ENCODE data around the gene HNRNPA1.
A peak's percentile ranks its signal among the peaks of the same experiment; 100 is the strongest.
"Not testable (repeated sequence)": the region's sequence is repeated elsewhere in the genome, so short reads cannot be mapped to it uniquely, and the experiment has no call there.

The HNRNPA1 gene

DNA sequence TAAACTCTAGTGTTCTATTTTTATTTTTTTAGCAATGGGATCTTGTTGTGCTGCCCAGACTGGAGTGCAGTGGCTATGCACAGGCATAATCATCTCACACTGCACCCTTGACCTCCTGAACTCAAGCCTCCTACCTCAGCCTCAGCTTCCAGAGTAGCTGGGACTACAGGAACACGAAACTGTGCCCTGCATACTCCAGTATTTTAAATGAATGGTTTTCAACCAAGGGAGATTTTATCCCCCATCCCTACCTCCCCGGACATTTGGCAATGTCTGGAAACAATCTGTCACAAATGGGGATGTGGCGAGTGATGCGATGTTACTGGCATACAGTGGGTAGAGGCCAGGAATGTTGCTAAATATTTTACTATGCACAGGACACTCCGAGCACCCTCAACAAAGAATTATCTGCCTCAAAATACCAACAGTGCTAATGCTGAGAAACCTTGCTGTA is 2.7 kb upstream of the HNRNPA1 start:
- no peak for DNase-seq

DNA sequence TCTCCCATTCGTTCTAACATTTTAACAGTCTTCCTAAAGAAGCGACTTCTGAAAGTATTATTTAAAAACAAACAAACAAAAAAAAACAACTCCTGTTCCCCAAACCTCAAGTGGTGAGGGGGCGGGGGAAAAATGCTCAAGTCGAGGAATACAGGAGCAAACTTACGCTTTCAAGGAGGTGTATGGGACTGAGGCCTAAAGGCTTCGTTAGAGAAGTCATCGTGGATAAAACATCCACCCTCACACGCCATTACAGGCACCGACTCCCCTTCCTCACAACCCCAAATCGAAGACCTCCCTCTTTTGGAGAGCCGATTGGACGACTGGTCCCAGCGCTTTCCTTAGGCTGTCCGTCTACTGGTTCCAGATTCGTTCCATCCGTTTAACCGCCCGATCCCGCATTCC is 1.3 kb upstream of the HNRNPA1 start:
- no peak for DNase-seq

DNA sequence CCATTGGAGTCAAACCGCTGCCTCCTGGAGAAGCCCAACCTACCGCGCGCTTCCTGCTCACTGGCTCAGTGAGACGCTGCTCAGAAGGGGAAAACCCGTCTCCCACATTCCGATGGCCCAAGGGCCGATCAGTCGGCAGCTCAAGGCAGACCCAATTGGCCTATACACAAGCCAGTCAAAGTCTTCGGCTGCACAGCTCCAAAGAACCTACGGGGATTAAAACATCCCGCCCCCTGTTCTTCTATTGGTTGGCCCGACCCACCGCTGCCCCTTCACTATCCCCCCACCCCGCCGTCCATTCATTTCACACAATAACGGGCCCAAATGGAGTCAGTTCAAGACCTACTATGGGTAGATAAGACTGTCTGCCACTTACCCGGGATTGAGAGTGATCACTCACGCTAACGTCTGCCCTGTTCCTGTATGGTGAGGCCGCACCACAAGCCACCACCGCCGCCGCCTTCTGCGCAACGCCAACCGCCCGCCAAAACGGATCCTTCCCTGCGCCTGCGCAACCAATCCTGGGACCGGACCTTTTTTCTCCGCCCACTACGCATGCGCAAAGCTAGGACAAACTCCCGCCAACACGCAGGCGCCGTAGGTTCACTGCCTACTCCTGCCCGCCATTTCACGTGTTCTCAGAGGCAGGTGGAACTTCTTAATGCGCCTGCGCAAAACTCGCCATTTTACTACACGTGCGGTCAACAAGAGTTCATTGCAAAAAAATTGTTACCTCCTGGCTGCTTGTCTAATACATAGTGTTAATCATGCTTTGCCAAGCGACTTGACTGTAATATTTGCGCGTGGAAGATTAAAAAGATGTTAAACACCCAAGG is 676 bp upstream of the HNRNPA1 start, which contains the start of gene CBX5:
TSS of gene CBX5 (minus strand) at position 491 of the 836 bp plus-strand sequence. CDS start 22,472 bp downstream, outside the sequence.
- peak; percentile 99 for DNase-seq

DNA sequence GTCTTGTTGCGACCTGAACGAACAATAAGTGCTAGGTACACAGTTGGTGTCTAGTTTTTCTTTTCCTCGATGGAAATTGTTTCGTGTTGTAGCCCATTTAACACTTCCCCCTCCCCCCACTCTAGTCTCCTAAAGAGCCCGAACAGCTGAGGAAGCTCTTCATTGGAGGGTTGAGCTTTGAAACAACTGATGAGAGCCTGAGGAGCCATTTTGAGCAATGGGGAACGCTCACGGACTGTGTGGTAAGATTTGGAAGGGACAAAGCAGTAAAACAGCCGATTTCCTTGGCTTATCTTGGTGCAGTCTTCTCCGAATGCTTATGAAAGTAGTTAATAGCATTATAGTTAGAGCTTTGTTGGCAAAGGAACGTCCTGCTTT is 724 bp downstream of the HNRNPA1 start:
- not testable (repeated sequence) for DNase-seq

DNA sequence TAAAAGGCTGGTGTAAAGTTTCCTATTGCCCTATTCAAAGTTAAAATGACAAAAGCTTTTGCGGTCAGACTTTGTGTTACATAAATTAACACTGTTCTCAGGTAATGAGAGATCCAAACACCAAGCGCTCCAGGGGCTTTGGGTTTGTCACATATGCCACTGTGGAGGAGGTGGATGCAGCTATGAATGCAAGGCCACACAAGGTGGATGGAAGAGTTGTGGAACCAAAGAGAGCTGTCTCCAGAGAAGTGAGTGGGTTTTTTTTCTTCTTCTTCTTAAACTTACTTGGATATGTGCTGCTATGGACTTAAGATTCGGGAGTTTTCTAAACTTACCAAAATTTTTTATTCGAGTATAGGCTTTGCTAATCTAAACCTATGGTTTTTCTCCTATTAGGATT is 1.2 kb downstream of the HNRNPA1 start:
- DNase-seq, result not testable (repeated sequence)

DNA sequence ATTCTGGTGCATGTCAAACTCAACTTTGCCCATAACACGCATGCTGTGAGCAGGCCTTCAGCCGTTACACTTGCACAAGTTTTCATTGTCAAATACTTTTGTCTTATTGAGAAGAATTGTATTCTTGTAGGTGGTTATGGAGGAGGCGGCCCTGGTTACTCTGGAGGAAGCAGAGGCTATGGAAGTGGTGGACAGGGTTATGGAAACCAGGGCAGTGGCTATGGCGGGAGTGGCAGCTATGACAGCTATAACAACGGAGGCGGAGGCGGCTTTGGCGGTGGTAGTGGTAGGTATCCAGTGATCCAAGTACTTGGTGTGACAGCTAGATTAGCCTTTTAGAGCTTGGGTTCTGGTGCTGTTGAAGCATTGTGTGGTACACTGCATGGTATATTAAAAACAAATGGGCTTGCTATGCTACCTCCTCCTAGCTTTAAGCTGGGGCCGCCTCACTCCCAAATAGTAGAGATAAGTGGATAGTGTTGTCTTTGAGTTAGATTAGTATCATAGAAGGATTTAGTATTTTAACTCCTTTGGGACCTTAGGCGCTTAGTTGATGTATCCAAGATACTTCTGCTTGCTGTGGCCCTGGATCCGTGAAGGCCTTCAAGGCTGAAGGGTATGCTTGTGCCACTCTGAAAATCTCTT is 2.5 kb downstream of the HNRNPA1 start:
- DNase-seq, result no peak

DNA sequence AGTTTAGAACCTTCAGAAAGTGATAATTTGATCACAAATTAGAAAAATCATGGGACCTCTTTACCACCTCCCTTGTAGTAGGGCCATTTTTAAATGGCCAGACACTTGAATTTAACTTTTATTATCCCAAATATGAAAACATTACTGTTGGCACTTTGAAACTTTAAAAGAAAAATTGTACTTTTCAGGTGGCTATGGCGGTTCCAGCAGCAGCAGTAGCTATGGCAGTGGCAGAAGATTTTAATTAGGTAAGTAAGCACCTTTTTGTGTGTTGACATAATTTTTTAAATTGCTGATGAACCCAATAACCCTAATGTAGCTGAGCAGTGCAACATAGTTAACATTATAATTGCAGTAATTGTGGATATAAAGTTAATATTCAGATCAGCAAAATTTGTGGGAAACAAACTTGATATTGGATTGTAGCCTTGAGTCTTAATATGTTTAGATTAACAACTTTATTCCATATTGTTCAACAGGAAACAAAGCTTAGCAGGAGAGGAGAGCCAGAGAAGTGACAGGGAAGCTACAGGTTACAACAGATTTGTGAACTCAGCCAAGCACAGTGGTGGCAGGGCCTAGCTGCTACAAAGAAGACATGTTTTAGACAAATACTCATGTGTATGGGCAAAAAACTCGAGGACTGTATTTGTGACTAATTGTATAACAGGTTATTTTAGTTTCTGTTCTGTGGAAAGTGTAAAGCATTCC is 3.7 kb downstream of the HNRNPA1 start:
- DNase-seq, result not testable (repeated sequence)

DNA sequence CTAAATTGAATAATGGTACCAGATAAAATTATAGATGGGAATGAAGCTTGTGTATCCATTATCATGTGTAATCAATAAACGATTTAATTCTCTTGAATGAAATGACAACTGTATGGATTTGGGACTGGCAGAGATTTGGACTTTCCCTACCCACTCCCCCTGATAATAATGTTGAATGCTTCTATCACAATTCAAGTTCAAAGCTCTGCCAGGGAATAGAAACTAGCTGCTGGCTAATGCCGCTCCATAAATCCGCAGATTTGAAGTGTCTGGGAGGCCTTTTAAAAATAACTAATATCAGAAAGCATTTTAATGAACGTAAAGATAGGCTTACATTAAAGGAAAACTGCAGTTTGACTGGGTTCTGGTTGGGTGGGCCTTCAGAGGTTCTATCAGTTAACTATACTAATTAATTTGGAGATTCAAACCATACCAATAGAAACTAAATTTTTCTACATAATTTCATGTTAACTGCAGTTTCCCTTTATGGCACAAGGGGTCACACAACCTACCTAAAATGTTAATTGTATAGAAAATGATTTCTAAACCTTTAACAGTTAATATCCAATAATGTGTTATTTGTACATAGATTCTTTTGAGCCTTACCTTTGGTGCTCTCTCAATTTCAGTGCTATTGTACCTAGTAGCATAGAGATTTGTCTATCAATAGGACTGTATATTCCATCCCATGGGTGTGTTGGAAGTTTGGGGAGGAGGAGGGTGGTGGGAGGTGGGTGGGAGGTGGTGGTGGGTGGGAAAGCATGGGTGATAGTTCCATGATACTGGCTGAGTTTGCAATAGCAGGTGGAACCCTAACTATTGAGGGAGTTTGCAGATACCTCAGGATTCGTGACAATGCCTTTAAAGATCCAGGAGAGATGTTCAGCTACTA is 4.9 kb downstream of the HNRNPA1 start:
- DNase-seq, result no peak

DNA sequence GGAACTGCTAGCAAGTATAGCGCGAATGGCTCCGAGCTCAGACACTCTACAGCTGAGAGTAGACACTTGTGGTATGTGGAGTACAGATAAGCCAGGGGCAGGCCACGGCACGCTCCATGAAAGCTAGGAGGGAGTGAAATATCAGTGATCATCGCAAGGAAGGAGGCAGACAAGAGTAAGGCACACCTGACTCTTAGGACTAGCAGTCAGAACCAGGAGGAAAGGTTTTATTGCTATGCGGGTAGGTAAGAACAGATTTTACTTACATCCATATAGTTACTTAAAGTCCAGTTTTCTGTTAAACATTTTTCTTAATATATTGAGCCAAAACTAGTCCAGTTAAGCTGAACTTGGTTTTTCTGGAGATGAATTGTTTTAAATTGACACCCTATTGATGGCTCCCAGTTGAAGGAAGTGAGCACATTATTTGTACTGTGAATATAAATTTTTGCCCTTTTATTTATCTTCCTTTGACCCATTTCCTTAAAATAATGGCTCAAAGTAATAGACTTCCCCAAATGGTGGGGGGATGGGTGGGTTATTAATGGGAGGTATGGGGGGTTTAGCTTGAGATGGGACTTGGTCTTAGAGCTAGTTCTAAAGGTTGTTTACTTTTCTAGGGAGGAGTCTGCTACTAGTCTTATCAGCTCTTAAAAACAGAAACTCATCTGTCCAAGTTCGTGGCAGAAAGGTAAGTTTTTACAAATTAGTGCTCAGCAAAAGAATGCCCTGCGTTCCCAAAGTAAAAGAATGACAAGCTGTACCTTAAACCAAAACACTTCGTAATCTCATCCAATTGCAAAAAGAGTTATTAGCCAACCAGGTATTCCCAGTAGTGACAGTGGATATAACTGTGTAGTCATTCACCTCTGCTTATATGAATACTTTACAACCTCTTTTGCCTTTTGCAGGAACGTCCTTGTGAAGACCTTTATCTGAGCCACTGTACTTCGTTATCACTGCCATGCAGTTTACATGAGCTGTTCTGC is 5.8 kb downstream of the HNRNPA1 start:
- DNase-seq, result no peak

DNA sequence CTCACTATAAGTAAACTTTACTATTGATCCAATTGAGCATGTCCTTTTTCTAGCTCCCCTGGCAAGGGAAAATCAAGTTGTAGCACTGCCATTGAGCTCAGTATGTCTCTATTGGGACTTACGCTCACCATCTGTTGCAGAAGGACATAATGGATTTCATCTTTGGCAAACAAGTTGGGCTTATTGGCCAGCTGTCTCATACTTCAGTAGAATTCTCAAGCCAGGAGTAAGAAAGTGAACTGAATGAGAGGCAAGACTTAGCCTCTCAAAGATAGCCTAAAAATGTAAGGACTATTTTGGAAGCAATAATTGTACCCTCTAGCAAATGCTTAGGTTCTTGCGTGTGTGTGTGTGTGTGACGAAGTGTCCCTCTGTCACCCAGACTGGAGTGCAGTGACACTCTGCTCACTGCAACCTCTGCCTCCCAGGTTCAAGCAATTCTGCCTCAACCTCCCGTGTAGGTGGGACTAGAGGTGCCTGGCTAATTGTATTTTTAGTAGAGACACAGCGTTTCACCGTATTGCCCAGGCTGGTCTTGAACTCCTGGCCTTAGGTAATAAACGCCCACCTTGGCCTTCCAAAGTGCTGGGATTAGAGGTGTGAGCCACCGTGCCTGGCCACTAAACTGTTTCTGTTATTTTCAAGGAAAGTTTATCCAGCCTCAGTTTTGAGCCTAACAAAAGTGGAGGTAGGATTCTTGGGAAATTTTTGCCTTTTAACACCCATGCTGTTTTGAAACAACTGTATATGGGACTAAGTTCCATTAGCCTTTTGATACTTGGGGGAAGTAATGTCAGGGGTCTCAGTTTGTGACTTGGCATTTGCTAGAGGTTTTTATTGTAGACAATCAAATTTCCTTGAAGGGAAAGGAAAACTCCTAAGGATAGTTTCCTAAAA is 7.0 kb downstream of the HNRNPA1 start:
- DNase-seq, result no peak

DNA sequence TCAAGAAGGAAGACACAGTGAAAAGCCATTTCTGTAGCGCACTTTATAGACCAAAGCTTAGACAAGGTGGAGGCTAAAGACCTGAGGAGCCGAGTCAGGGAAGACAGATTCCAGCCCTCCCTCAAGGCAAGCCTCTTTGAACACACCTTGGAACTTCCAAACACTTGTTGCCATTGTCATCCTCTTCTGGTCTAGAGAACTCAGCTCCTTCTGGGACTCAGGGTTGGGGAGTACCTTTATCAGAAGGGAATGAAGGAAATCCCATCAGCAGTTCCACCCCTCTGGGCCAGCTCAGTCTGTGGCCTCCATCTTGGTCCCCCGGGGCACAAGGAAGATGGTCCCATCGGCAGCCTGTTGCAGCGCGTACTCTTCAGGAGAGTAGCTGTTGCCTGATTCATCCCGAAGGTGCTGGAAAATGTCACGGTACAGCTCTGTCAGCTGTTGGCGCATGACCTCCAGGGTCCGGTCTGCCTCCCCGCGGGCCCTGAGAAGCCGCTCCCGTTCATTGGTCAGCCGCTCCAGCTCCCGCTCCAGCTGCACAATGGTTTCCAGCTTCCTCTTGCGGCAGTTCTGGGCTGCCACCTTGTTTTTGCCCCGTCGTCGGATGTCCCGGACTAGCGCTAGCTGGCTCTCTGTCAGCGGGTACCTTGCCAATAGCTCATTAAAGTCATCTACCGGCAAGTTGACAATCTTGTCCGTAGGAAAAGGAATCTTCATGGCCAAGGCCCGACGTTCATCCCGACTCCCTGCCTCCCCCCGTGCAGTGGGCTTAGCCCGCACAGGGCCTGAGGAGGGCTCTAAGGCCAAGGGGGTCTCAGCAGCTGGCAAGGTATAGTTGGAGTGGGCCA is 11.8 kb downstream of the HNRNPA1 start:
- no peak for DNase-seq

DNA sequence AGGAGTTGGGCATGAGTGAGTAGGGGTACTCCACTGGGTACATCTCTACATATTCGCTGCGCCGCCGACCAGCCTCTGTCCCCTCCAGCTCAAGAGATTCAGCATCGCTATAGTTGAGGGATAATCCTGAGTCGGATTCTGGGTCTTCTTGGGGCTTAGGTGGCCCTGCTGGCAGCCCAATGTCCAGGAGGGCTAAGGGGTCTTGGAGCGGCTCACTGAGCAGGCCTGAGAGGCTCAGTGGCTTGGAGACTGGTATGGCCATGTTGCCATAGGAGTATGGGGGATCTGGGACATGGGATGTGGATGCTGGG is 12.4 kb downstream of the HNRNPA1 start:
- no peak for DNase-seq

DNA sequence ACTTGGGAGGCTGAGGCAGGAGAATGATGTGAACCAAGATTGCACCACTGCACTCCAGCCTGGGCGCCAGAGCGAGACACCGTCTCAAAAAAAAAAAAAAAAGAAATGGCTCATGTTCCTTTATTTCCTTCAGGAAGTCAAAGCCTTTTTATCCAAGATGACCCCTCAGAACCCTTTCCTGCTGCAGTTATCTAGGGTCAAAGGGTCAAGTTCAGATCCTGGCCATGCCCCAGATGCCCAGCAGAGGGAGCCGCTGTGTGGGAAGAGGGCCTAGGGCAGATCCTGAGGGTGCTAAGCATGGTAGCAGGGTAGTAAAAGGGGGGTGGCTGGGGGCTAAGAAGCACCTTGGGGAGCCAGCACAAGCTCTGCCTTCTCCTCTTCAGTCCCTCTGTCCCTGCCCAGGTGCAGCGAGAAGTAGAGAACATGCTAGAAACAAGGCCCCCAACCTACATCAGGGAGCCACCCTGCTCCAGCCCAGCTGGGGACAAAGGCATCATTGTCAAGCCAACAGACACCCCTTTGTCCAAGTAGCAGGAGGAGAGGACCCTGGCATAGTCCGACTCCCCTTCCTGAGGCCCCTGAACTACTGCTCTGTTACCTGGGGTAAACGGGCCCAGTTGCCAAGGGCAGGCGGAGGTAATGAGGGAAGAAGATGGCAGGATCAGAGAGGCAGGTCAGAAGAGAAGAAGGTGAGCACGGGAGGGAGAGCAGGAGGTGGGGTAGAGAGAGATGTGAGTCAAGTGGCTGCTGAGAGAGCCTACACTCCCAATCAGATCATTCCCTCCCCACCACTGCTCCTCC is 13.8 kb downstream of the HNRNPA1 start:
- peak; percentile 54 for DNase-seq

DNA sequence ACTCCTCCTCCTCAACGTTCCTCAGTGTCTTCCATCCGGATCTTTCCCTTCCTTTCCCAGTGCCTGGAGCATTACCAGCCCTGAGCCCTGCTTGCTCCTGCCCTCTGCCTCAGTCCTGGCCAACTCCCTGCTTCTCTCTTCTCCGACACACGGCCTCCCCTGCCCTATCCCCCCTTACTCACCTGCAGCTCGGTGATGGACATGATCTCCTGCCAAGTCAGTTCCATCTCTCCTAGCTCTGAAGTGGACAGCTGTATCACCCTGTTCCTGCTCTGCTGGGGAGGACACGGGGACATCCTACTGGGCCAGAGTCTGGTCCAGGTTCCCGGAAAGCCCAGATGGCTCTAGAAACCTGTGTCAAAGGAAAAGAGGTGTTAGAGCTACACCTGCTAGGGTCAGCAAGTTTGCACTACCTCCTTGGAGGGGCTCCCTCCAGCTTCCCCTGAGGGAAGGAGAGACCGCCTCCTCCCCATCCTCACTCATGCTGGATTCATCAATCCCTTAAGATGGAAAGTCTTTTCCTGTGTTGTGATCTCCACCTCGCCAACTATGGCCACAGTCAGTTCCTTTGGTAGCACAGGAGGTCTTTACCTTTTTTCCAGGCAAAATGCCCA is 14.5 kb downstream of the HNRNPA1 start:
- DNase-seq, result no peak

DNA sequence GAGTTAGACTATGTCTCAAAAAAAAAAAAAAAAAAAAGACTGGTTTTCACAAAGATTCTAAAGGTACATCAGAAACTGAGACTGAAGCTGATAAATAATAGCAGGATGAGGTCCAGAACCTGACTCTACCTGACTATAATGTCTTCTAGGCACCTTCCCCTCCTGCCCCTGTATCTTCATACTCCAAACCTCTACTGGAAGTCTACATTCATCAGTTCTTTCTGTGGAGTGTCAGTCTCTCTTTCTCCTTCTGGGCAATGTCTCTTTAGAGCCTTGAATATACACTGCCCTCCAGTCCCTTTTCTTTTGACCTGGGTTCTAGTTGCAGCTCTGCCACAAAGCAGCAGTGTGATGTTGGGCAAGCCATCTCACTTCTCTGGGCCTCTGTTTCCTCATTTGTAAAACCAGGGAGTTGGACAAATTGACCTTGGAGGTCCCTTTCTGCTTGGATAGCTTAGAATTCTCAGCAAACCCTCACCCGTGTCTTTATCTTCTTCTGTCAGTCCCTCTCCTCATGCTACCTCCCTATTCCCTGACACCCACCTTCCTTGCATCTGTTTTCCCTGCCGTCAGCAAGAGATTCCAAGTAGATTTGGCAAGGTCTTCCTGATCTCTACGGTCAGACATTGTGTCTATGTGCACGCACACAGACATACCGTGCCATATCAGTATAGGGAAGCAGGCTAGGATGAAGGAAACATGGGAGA is 16.0 kb downstream of the HNRNPA1 start:
- no peak for DNase-seq

DNA sequence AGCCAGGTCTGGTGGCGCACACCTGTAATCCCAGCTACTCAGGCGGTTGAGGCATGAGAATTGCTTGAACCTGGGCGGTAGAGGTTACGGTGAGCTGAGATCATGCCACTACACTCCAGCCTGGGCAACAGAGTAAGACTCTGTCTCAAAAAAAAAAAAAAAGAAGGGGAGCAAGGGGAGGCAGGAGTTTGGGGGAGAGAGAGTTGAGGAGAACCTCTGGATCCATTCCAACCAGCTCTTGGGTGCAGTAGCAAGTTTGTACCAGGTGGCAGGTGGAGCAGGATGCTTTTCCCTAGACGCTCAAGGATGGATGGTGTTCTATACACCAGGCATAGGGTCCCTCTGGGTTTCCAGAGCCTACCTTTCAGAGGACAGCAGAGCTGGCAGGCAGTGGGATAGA is 18.4 kb downstream of the HNRNPA1 start:
- no peak for DNase-seq

DNA sequence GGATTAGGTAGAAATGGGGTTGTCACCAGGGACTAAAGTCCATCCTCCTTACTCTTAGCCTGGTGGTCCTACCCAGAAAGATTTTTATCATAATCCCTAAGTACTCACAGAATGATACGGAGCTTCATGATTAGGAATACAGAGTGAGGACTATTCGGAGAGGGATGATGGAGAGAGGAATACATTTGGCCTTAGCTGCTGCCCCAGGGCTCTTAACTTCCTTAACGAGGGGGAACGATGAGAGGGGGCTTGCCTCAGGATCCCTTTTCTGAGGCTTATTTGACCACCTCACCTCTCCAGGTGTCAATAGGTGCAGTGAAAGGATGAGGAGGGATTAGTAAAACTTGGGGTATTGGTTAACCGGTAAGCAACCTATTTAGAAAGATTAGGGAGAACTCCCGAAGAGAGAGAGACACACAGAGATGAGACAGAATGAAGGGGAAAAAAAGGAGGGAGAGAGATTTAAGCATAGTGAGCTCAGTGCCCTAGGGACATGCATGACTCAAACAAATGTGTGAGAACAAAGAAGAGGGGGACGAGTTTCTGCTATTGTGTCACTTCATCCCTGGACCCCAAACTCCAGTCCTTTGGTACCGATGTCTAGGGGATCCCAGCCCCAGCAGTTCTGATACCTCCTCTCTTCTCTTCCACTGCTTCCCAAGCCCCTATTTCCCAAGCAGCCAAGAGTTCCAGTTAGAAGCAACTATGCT is 19.1 kb downstream of the HNRNPA1 start:
- DNase-seq, result no peak
